Measurements from ENCODE around the gene PSMF1.

GRCh38 chr20:1187605-1188171, 69.3 kb downstream of the PSMF1 start:
- TF ChIP-seq CTCF (conservative IDR thresholded peaks at IDR 0.05 in 1 of 2, IDR thresholded peaks at IDR 0.05 in 1 of 2; ENCODE audit: low read depth in 1 of 2, low read length in 2 of 2) (no peak), EZH2 (IDR thresholded peaks at IDR 0.05; ENCODE audit: low read length, missing control alignments) (no peak)

All from fibroblast of lung (primary cell).